Suprapubic skin (tissue), 4 donors: Measurements from ENCODE around the gene CCDC197.

Experiments used
- POLR2A ChIP-seq, 2 donors: fragments of 450-650 bp; IDR thresholded peaks; one replicate each; pipeline ENCODE4 v1.6.1; 2017; ENCODE audit warnings: antibody characterized with exemption in 2 of 2, mild to moderate bottlenecking in 2 of 2, moderate library complexity in 2 of 2
- POLR2AphosphoS5 ChIP-seq, 3 donors: sonication (generic); formaldehyde crosslinking; IDR thresholded peaks; one replicate each; pipeline ENCODE4 v1.6.1; 2017; ENCODE audit warnings: antibody characterized with exemption in 3 of 3
- TF ChIP-seq, protein P1 (sequence below), 2 donors: fragments of 200-600 bp in 1 of 2; fragments of 450-650 bp in 1 of 2; sonication (generic) in 1 of 2; IDR thresholded peaks; one replicate each; pipeline ENCODE4 v1.5.1; 2016 to 2019; ENCODE audit warnings: antibody characterized with exemption in 2 of 2, mild to moderate bottlenecking in 1 of 2, moderate library complexity in 1 of 2

DNA sequence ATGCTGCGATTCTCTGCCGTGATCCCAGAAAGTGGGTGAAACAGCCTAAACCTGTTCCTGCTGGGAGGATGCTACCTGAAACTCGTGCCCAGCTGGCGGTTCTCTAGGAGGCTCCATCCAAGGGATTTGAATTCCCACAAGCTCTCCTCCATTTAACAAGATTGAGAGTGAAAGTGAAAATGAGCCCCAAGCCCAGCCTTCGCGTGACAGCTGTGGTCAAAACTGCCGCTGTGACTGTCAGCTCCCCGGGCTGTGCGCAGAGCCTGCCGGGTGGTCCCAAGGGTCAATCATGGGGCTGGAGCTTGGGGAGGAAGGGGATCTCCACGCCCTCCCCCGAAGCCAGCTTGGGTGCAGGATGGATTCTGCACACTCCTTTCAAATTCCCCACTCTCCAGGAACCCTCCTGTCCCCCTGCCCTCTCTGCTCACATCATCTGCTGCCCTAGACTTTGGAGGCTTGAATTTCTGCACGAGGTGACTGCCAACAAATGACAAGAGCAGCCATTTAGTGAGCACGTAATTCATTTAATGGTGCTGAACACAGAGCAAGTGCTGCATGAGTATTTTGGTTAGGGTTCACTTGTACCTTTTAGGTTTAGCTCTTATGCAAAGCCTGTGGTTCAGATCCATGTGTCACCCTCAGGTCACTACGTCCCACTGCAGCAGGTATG, 26.0 kb upstream of the CCDC197 start:
- TF ChIP-seq, protein P1, sequence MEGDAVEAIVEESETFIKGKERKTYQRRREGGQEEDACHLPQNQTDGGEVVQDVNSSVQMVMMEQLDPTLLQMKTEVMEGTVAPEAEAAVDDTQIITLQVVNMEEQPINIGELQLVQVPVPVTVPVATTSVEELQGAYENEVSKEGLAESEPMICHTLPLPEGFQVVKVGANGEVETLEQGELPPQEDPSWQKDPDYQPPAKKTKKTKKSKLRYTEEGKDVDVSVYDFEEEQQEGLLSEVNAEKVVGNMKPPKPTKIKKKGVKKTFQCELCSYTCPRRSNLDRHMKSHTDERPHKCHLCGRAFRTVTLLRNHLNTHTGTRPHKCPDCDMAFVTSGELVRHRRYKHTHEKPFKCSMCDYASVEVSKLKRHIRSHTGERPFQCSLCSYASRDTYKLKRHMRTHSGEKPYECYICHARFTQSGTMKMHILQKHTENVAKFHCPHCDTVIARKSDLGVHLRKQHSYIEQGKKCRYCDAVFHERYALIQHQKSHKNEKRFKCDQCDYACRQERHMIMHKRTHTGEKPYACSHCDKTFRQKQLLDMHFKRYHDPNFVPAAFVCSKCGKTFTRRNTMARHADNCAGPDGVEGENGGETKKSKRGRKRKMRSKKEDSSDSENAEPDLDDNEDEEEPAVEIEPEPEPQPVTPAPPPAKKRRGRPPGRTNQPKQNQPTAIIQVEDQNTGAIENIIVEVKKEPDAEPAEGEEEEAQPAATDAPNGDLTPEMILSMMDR (IDR thresholded peaks at IDR 0.05), result no peak
- TF ChIP-seq POLR2AphosphoS5 (IDR thresholded peaks at IDR 0.05) (no peak), POLR2A (IDR thresholded peaks at IDR 0.05) (no peak)
